Measurements from ENCODE around the gene FBXW11.

FBXW11 gene

DNA sequence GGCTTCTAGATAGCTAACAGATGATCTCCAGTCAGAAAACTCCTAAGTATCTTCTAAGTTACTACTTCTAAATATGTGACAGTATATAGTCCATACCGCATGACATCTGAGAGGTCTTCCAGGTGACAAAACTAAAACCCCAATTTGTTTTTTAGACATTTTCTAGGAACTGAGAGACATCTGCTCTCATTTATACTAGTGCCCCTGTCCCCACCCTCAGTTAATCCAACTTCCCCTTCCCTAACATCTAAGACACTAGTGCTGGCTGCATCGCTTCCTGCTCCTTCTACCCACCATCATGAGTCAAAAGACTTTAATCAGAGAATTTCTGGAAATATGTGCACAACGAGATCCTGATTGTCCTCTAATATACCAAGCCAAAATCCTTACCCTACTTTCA is 37.9 kb downstream of the FBXW11 start:
- no peaks in the 10 kb centered on the region for H3K9me2 ChIP-seq (replicated peaks; ENCODE audit: control insufficient read depth, low read length)
- no peaks in the 10 kb centered on the region for H3K9me3 ChIP-seq (ENCODE audit: control insufficient read depth, insufficient read depth, low read length)
- H3F3A ChIP-seq (ENCODE audit: control insufficient read depth, insufficient read depth): no peaks in the 10 kb centered on the region
- H3K4me3 ChIP-seq (ENCODE audit: low read length): no peak overlapping the region
- peaks cover 6% of the 10 kb centered on the region for H3K36me3 ChIP-seq (ENCODE audit: control insufficient read depth, low read length)
- peak overlapping the region; percentile 11 for H3K4me2 ChIP-seq (ENCODE audit: low read length)
- peaks cover 6% of the 10 kb centered on the region; the same call in 1 of the 2 replicates for H4K20me1 ChIP-seq (ENCODE audit: control insufficient read depth, insufficient read depth, low read depth, low read length)
- H3K79me2 ChIP-seq (ENCODE audit: control insufficient read depth, low read length): peaks cover 92% of the 10 kb centered on the region
- H3K27me3 ChIP-seq (ENCODE audit: control insufficient read depth, low read length): no peaks in the 10 kb centered on the region
- TF ChIP-seq, protein P1, sequence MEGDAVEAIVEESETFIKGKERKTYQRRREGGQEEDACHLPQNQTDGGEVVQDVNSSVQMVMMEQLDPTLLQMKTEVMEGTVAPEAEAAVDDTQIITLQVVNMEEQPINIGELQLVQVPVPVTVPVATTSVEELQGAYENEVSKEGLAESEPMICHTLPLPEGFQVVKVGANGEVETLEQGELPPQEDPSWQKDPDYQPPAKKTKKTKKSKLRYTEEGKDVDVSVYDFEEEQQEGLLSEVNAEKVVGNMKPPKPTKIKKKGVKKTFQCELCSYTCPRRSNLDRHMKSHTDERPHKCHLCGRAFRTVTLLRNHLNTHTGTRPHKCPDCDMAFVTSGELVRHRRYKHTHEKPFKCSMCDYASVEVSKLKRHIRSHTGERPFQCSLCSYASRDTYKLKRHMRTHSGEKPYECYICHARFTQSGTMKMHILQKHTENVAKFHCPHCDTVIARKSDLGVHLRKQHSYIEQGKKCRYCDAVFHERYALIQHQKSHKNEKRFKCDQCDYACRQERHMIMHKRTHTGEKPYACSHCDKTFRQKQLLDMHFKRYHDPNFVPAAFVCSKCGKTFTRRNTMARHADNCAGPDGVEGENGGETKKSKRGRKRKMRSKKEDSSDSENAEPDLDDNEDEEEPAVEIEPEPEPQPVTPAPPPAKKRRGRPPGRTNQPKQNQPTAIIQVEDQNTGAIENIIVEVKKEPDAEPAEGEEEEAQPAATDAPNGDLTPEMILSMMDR (IDR thresholded peaks at IDR 0.05; ENCODE audit: low read depth, low read length, poor library complexity, severe bottlenecking): no peak
- TF ChIP-seq EZH2phosphoT487 (IDR thresholded peaks at IDR 0.05; ENCODE audit: borderline replicate concordance, low read length): no peak
- H3K4me1 ChIP-seq (ENCODE audit: control insufficient read depth, low read length): peaks cover 50% of the 10 kb centered on the region
- H3K27ac ChIP-seq (ENCODE audit: low read depth, low read length): no peak overlapping the region

DNA sequence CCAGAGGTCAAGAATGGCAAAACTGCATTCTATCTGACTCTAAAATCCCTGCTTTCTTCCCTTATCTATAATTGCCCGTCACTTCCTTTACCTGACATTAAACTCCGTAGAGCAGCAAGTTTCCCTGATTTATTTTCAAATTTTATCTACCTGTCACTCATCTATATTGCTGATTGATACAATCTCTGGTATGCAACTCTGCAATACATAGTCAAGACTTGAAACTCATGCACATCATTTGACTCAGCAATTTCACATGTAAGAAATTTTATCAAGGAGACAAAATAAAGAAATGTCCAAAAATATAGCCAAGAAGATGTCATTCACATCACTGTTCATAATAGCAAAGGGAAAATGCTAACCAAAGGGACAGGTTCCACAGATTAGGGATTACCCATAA is 39.5 kb downstream of the FBXW11 start:
- H3K27ac ChIP-seq (ENCODE audit: low read depth, low read length): no peak overlapping the region
- H3K9me2 ChIP-seq (replicated peaks; ENCODE audit: control insufficient read depth, low read length): no peaks in the 10 kb centered on the region
- TF ChIP-seq, protein P1 (IDR thresholded peaks at IDR 0.05; ENCODE audit: low read depth, low read length, poor library complexity, severe bottlenecking): no peak
- TF ChIP-seq EZH2phosphoT487 (IDR thresholded peaks at IDR 0.05; ENCODE audit: borderline replicate concordance, low read length): no peak
- H3K4me1 ChIP-seq (ENCODE audit: control insufficient read depth, low read length): peaks cover 65% of the 10 kb centered on the region
- peaks cover 96% of the 10 kb centered on the region for H3K79me2 ChIP-seq (ENCODE audit: control insufficient read depth, low read length)
- H3F3A ChIP-seq (ENCODE audit: control insufficient read depth, insufficient read depth): no peaks in the 10 kb centered on the region
- H3K36me3 ChIP-seq (ENCODE audit: control insufficient read depth, low read length): peaks cover 6% of the 10 kb centered on the region
- H3K27me3 ChIP-seq (ENCODE audit: control insufficient read depth, low read length): no peaks in the 10 kb centered on the region
- no peaks in the 10 kb centered on the region for H3K9me3 ChIP-seq (ENCODE audit: control insufficient read depth, insufficient read depth, low read length)
- no peak overlapping the region for H3K4me3 ChIP-seq (ENCODE audit: low read length)
- H3K4me2 ChIP-seq (ENCODE audit: low read length): peak overlapping the region; percentile 25; the same call in 1 of the 2 replicates
- H4K20me1 ChIP-seq (ENCODE audit: control insufficient read depth, insufficient read depth, low read depth, low read length): peaks cover 6% of the 10 kb centered on the region; the same call in 1 of the 2 replicates

- peak overlapping the region; percentile 25 for H3K4me2 ChIP-seq (ENCODE audit: low read length)
These were observed 40.2 kb downstream of the FBXW11 start for GRCh38 chr5:171966270-171966669.

More at GRCh38 chr5:171966270-171966669, 40.2 kb downstream of the FBXW11 start:
- no peak for TF ChIP-seq EZH2phosphoT487 (IDR thresholded peaks at IDR 0.05; ENCODE audit: borderline replicate concordance, low read length)
- TF ChIP-seq, protein P1 (IDR thresholded peaks at IDR 0.05; ENCODE audit: low read depth, low read length, poor library complexity, severe bottlenecking): no peak
- Histone ChIP-seq H3K27me3 (ENCODE audit: control insufficient read depth, low read length) (no peaks in the 10 kb centered on the region), H3K9me3 (ENCODE audit: control insufficient read depth, insufficient read depth, low read length) (no peaks in the 10 kb centered on the region), H4K20me1 (ENCODE audit: control insufficient read depth, insufficient read depth, low read depth, low read length) (peaks cover 7% of the 10 kb centered on the region; the same call in 1 of the 2 replicates), H3K4me1 (ENCODE audit: control insufficient read depth, low read length) (peaks cover 60% of the 10 kb centered on the region), H3K9me2 (replicated peaks; ENCODE audit: control insufficient read depth, low read length) (no peaks in the 10 kb centered on the region), H3K79me2 (ENCODE audit: control insufficient read depth, low read length) (peaks cover 95% of the 10 kb centered on the region), H3K4me3 (ENCODE audit: low read length) (peak overlapping the region; percentile 20; the same call in 1 of the 2 replicates), H3K27ac (ENCODE audit: low read depth, low read length) (no peak overlapping the region), H3K36me3 (ENCODE audit: control insufficient read depth, low read length) (peaks cover 6% of the 10 kb centered on the region), H3F3A (ENCODE audit: control insufficient read depth, insufficient read depth) (no peaks in the 10 kb centered on the region)
